IPS-20b (cell line): ENCODE data around the gene TOM1.

Experiments used
- H3K27ac ChIP-seq: one replicate; pipeline ENCODE4 v1.5.1; 2013; ENCODE audit warnings: low read length
- H3K27me3 ChIP-seq: 2 replicates; pipeline ENCODE4 v1.6.1; 2013; ENCODE audit warnings: mild to moderate bottlenecking, low read length, inconsistent platforms; ENCODE audit not compliant: insufficient read depth
- H3K36me3 ChIP-seq: 2 replicates; pipeline ENCODE4 v1.6.1; 2013; ENCODE audit warnings: low read depth, mild to moderate bottlenecking, inconsistent platforms, low read length, moderate library complexity; ENCODE audit not compliant: insufficient read depth
- H3K4me1 ChIP-seq: 2 replicates; pipeline ENCODE4 v1.6.1; 2013; ENCODE audit warnings: mild to moderate bottlenecking, control low read depth, inconsistent platforms, low read length, moderate library complexity; ENCODE audit not compliant: insufficient read depth
- H3K4me3 ChIP-seq: 2 replicates; pipeline ENCODE4 v1.5.1; 2013; ENCODE audit warnings: mild to moderate bottlenecking, low read length, inconsistent platforms
- H3K9ac ChIP-seq: 2 replicates; pipeline ENCODE4 v1.6.1; 2013; ENCODE audit warnings: low read depth, mild to moderate bottlenecking, inconsistent platforms, low read length, moderate library complexity
- H3K9me3 ChIP-seq: 2 replicates; pipeline ENCODE4 v1.6.1; 2013; ENCODE audit warnings: mild to moderate bottlenecking, low read depth, low read length, inconsistent platforms; ENCODE audit not compliant: insufficient read depth

TOM1 gene

DNA sequence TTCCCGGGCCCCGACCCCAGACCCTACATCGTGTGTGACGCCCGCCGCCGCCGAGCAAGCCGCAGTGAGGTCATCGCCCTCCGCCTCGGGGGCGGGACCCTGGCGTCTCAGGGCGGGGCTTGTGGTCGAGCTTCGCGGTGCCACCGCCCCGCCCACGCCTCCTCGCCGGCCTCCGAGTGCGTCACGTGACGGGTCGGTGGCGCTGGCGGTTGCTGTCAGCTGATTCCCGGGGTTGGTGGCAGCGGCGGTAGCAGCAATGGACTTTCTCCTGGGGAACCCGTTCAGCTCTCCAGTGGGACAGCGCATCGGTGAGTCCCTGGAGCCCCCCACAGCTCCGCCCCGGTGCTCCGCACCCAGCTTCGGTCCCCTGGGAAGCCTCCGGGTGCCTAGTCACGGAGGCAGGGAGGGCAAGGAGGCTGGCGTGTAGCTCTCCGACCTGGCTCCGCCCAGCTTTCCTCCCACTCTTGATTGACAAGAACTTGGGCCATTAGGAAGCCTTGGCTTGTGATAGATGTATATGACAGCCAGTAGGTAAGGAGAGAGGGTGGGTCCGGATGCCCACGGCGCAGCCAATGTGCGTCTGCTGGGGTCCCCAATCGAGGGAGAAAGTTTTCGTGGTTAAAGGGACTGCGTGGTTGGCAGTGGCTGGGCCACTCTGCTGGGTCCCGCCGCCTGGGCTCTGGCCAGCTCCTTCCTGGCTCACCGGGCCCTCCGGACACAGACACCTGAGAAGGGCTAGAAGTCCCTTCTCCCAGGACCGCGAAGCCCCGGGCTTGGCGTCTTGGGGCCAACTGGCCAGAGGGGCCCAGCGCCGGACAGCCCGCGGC is at the start of gene TOM1:
TOM1 (plus strand) TSS at position 222 of the 827 bp plus-strand sequence; CDS start at position 257, 35 bp downstream.
- no peaks in the 10 kb centered on the region for H3K4me1 ChIP-seq
- peak within 1 kb of the TSS; percentile 48 for H3K27ac ChIP-seq
- H3K9ac ChIP-seq, result peak within 1 kb of the TSS; percentile 76; the same call in 1 of the 2 replicates
- no peaks in the 10 kb centered on the region for H3K9me3 ChIP-seq
- H3K27me3 ChIP-seq, result no peaks in the 10 kb centered on the region
- peak within 1 kb of the TSS; percentile 84 for H3K4me3 ChIP-seq
- peaks cover 23% of the 10 kb centered on the region for H3K36me3 ChIP-seq

DNA sequence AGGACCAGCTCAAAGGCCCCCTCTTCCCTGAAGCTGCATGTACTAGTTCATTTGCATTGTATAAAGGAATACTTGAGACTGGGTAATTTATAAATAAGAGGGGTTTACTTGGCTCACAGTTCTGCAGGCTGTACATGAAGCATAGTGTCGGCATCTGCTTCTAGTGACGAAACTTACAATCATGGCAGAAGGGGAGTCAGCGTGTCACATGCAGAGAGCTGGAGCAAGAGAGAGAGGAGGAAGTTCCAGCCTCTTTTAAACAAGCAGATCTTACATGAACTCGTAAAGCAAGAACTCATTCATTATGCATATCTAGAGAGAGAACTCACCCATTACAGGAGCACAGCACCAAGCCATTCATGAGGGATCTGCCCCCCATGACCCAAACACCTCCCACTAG is 49.5 kb upstream of the TOM1 start:
- no peak overlapping the region for H3K9ac ChIP-seq
- no peaks in the 10 kb centered on the region for H3K36me3 ChIP-seq
- no peaks in the 10 kb centered on the region for H3K9me3 ChIP-seq
- H3K27ac ChIP-seq, result no peak overlapping the region
- no peaks in the 10 kb centered on the region for H3K27me3 ChIP-seq
- H3K4me3 ChIP-seq, result no peak overlapping the region
- no peaks in the 10 kb centered on the region for H3K4me1 ChIP-seq

DNA sequence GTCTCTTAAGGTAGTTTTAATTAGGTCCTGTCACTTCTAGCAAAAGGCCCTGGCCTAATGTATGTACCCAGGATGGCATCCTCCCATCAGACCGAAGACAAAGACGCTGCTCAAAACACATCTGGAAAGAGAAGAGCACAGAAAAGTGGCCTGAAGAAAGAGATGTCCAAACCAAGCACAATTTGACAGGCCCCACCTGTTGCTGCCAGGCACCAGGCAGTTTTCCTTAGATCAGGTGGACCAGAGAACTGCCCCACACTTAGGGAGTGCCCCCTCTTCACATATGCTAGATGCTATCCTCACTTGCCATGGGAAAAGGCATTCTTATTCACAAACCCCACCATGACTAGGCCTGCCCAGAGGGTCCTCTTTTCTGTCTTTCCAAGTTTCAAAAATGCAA is 45.7 kb upstream of the TOM1 start:
- Histone ChIP-seq H3K27me3 (no peaks in the 10 kb centered on the region), H3K36me3 (peaks cover 2% of the 10 kb centered on the region; the same call in 1 of the 2 replicates), H3K4me3 (no peak overlapping the region), H3K9ac (no peak overlapping the region), H3K9me3 (no peaks in the 10 kb centered on the region), H3K27ac (no peak overlapping the region), H3K4me1 (peaks cover 3% of the 10 kb centered on the region; the same call in 1 of the 2 replicates)

DNA sequence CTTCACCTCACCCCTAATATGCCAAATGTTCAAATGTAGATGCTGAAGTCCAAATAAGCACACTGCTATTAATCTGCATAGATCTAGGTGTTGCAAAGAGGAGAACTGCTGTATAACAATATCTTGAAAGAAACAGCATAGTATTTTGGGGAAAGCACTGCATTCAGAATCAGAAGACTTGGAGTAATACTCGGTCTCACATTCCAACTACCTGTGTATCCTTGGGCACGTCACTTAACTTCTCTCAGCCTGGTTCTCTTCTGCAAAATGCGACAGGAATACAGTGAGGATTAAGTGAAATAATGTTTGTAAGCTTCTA is 42.7 kb upstream of the TOM1 start:
- H3K9me3 ChIP-seq, result no peaks in the 10 kb centered on the region
- peak overlapping the region; percentile 75 for H3K27ac ChIP-seq
- peaks cover 17% of the 10 kb centered on the region for H3K36me3 ChIP-seq
- H3K9ac ChIP-seq, result peak overlapping the region; percentile 97
- H3K4me1 ChIP-seq, result peaks cover 3% of the 10 kb centered on the region; the same call in 1 of the 2 replicates
- peak overlapping the region; percentile 81 for H3K4me3 ChIP-seq
- no peaks in the 10 kb centered on the region for H3K27me3 ChIP-seq

DNA sequence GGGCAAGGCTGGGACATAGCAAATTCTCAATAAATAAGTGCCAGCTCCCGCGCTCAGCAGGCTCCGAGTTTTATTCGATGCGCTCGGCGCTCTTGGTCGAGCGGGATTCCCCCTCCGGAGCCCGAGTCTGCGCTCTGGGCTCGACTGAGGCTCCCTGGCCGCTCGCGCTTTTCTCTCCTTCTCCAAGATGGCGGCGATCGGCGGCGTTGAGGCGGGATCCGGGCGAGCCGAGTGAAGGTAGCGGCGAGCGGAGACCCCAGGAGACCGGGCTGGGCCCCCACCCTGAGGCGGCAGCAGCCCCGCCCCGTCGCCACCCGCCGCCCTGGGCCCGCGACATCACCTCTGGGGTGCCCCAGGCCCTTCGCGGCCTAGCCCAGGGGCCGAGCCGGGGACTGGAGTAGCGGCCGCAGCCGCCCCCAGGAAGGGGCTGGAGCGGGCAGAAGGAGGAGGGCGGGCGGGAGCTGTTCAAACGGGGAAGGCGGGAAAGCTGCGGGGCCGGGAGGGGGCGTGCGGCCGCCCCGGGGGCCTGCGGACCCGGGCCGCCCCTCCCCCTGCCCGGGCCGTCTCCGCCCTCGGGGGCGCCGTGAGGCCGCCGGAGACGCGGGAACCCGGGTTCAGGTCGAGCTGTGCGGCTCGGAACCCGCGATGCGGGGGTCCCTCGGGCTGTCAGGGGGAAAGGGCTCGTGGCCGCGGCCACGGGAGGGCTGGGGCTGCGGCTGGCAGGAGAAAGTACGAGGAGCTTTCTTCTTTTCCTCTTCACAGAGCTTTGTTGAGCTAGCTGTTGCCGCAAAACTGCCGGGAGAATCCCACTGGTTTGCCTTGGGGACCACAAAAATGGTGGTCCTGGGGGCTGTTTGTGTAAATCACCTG is 42.1 kb upstream of the TOM1 start, which contains the start of gene HMGXB4:
HMGXB4 (plus strand) TSS at position 173 of the 870 bp plus-strand sequence. CDS start 4,898 bp downstream, outside the sequence.
- Histone ChIP-seq H3K27ac (peak within 1 kb of the TSS; percentile 75), H3K9me3 (no peaks in the 10 kb centered on the region), H3K9ac (peak within 1 kb of the TSS; percentile 97), H3K4me3 (peak within 1 kb of the TSS; percentile 81), H3K27me3 (no peaks in the 10 kb centered on the region), H3K4me1 (peaks cover 3% of the 10 kb centered on the region; the same call in 1 of the 2 replicates), H3K36me3 (peaks cover 23% of the 10 kb centered on the region)

DNA sequence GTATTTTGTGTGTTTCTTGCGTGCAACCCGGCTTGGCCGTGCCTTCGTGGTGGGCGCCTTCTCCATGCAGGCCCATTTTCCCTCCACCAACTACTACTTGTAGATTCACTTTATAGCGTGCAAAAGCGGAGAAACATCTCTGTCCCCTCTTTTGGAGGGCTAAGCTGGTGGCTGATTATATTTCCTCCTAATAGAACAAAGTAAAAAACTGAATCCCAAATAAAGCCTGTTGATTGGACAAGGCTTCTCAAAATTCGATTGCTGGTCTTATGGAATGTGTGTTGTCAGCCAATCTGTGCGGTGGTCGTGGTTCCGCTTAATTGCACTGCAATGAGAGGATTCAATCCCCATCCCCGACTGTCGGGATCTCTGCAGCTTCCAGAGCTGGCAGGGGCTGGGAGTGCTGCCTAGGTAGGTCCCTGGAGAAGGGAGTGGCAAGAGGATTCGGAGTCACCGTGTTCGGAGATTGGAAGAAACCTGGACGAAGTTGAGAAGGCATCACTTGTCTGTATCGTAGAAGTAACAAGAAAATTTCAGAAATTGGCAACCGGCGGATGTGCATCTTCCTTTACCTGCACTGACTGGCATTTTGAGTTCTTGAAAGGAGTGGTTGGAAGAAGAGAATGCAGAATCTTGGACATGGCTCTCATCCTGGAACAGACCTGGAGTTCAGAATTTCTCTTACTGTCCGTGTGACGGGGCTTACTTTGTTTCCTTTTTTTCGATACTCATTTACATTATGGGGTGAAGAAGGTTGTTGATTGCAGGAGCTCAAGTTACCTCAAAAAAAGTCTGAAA is 41.3 kb upstream of the TOM1 start:
- Histone ChIP-seq H3K27me3 (no peaks in the 10 kb centered on the region), H3K4me3 (peak overlapping the region; percentile 81), H3K4me1 (peaks cover 3% of the 10 kb centered on the region; the same call in 1 of the 2 replicates), H3K9me3 (no peaks in the 10 kb centered on the region), H3K9ac (peak overlapping the region; percentile 97), H3K27ac (peak overlapping the region; percentile 75), H3K36me3 (peaks cover 32% of the 10 kb centered on the region)

DNA sequence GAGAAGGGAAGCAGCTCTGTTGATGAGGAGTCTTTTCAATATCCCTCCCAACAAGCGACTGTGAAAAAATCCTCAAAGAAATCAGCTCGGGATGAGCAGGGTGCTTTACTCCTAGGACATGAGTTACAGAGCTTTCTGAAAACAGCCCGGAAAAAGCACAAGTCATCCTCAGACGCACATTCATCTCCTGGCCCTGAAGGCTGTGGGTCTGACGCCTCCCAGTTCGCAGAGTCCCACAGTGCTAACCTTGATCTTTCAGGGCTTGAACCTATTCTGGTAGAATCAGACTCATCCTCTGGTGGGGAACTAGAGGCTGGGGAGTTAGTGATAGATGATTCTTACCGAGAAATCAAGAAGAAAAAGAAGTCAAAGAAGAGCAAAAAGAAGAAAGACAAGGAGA is 34.7 kb upstream of the TOM1 start:
- no peak overlapping the region for H3K27ac ChIP-seq
- H3K9me3 ChIP-seq, result no peaks in the 10 kb centered on the region
- no peak overlapping the region for H3K9ac ChIP-seq
- no peak overlapping the region for H3K4me3 ChIP-seq
- H3K4me1 ChIP-seq, result no peaks in the 10 kb centered on the region
- no peaks in the 10 kb centered on the region for H3K27me3 ChIP-seq
- H3K36me3 ChIP-seq, result peaks cover 83% of the 10 kb centered on the region

DNA sequence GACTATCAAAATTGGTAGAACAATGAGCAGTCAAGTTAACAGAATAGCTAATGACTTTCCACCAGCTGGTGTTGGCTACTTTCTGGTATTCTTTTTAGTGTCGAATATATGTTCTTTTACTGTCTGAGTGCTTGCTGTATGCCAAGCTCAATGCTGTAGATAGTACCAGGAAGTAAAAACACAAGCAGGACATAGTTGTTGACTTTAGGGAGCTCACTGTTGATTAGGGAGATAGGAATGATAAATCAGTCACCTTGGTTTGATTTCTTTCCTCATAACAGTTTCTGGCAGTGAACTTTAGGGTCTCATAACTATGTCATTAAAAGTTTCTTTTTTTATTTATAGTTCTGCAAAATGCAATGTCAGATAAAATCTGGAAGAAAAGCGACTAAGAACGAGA is 33.4 kb upstream of the TOM1 start:
- no peaks in the 10 kb centered on the region for H3K9me3 ChIP-seq
- H3K4me1 ChIP-seq, result no peaks in the 10 kb centered on the region
- H3K36me3 ChIP-seq, result peaks cover 95% of the 10 kb centered on the region
- no peak overlapping the region for H3K27ac ChIP-seq
- no peaks in the 10 kb centered on the region for H3K27me3 ChIP-seq
- H3K9ac ChIP-seq, result no peak overlapping the region
- no peak overlapping the region for H3K4me3 ChIP-seq

DNA sequence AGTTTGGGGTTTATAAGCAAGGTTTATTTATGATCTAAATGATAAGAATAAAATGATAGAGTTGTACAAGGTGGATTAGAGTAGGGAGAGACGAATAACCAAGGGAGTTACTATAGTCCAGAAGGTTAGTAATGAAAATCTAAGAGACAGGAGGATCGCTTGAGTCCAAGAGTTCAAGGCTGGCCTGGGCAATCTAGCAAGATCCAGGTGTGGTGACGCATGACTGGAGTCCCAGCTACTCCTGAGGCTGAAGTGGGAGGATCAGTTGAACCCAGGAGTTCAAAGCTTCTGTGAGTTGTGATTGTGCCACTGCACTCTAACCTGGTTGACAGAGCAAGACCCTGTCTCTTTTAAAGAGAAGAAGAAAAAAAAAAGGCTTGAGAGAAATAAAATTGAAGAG is 30.1 kb upstream of the TOM1 start:
- Histone ChIP-seq H3K9ac (no peak overlapping the region), H3K4me1 (no peaks in the 10 kb centered on the region), H3K27ac (no peak overlapping the region), H3K27me3 (no peaks in the 10 kb centered on the region), H3K36me3 (peaks cover 96% of the 10 kb centered on the region), H3K9me3 (no peaks in the 10 kb centered on the region), H3K4me3 (no peak overlapping the region)

DNA sequence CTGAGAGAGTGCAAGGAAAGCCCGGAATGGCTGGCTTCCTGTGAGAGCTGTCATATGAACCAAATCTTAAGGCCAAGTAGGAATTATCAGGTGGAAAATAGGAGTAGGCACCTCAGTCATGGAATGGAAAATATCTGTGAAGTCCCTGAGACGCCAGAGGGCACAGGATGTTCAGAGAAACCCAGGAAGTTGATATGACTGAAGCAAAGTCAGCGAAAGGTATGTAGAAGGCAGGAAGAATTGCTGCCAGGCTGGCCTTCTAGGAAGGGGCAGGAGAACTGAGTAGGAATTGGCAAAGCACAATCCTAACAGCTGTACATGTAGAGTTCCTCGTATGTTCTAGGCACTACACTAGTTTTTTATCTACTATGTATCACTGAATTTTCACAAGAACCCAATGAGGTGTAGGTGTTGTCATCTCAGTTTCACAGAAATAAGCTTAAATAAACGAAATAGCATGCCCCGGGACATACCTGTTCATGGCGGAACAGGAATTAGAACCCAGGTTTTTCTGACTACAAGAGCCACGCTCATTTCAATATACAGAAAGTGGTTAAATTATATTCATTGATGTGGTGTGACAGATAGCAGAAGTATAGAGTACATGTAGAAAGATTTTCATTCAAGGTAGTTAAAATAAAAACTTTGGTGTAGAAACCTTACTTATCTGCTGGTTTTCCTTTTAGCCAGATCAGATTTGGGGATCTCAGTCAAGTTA is 25.4 kb upstream of the TOM1 start:
- no peaks in the 10 kb centered on the region for H3K9me3 ChIP-seq
- no peaks in the 10 kb centered on the region for H3K27me3 ChIP-seq
- H3K4me3 ChIP-seq, result no peak overlapping the region
- H3K36me3 ChIP-seq, result peaks cover 79% of the 10 kb centered on the region
- no peak overlapping the region for H3K9ac ChIP-seq
- no peaks in the 10 kb centered on the region for H3K4me1 ChIP-seq
- H3K27ac ChIP-seq, result no peak overlapping the region

DNA sequence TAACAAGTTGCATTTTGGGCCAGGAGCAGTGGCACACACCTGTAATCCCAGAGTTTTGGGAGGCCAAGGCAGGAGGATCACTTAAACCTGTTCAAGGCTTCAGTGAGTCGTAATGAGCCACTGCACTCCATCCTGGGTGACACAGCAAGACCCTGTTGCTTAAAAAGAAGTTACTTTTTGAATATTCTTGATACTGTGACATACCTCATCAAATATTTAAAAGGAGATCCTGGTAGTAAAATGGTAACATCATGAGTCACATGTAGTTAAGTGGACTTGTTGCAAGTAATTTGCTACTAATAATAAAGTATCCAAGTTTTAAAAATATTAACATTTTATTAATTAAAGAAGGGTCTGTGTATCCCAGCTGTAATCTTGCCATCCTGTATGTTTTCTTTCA is 24.1 kb upstream of the TOM1 start:
- Histone ChIP-seq H3K4me3 (no peak overlapping the region), H3K9me3 (no peaks in the 10 kb centered on the region), H3K36me3 (peaks cover 75% of the 10 kb centered on the region), H3K27ac (no peak overlapping the region), H3K9ac (no peak overlapping the region), H3K4me1 (no peaks in the 10 kb centered on the region), H3K27me3 (no peaks in the 10 kb centered on the region)
